NCI-H2171 treated with DMSO at 0.1 percent for 48 hours (cell line): ENCODE data around the gene MTTP.
A peak's percentile ranks its signal among the peaks of the same experiment; 100 is the strongest.

Experiments used
- DNase-seq: peaks from one replicate; lab custom pipeline; 2025; lab: John Stamatoyannopoulos, UW

The MTTP gene

DNA sequence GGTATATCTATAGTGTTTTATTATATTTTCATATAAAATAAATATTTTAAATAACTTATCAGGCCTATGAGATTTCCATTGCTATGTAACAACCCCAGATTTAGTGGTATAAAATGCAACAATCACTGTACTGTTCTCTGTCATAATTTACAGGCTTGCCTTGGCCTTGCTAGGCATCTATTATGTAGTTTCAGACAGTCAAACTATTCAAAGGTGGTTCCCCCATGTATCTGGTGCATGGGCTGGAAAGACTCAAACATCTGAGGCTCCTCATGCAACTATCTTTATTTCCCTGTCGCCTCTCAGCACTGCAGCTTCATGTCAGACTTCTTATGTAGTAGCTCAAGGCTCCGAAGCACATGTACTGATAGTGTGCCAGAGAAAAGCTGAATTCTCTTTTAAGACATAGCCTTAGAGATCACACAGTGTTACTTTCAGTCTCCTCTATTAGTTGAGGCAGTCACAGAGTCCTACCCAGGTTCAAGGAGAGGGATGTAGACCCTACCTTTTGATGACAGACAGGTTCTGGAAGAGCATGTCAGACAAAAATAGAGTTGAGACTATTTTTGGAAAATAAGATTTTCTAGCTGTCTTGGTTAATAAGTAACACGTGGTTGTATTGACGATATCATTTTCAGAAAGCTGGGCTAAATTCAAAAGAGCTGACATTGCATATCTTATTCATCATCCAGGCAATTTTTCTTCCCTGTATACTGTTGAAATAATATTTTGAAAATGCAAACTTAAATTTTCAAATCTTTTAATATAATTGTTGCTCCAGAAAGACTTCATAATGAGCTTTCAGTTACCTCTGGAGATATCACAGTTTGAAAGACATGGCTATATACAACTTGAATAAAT, 19.4 kb downstream of the MTTP start:
- DNase-seq, result no peak

DNA sequence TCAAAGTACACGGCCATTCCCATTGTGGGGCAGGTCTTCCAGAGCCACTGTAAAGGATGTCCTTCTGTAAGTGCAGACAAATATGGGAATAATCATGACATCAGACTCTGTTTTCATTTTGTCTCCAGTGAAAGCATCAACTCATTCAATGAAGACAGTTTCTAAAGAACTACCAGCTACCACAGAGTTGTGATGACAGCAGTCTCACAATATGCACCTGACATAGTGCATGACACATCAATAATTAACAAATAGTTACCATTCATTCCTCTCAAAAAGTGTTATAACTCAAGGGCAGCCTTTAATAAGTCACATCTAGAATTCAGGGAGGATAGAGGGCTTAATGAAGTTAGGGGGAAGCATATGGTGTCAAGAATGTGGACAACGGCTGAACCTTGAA, 20.2 kb downstream of the MTTP start:
- no peak for DNase-seq

- no peak for DNase-seq
These were observed 32.1 kb downstream of the MTTP start for GRCh38 chr4:99606716-99607115.

- DNase-seq, result no peak
These were observed 33.8 kb downstream of the MTTP start for GRCh38 chr4:99608417-99608816.

GRCh38 chr4:99610605-99611175, 36.1 kb downstream of the MTTP start:
- no peak for DNase-seq

- no peak for DNase-seq
These were observed 37.7 kb downstream of the MTTP start for GRCh38 chr4:99612281-99612680.

- DNase-seq, result no peak
These were observed 38.1 kb downstream of the MTTP start for GRCh38 chr4:99612704-99613103.

GRCh38 chr4:99614491-99614890, 39.9 kb downstream of the MTTP start:
- no peak for DNase-seq

DNA sequence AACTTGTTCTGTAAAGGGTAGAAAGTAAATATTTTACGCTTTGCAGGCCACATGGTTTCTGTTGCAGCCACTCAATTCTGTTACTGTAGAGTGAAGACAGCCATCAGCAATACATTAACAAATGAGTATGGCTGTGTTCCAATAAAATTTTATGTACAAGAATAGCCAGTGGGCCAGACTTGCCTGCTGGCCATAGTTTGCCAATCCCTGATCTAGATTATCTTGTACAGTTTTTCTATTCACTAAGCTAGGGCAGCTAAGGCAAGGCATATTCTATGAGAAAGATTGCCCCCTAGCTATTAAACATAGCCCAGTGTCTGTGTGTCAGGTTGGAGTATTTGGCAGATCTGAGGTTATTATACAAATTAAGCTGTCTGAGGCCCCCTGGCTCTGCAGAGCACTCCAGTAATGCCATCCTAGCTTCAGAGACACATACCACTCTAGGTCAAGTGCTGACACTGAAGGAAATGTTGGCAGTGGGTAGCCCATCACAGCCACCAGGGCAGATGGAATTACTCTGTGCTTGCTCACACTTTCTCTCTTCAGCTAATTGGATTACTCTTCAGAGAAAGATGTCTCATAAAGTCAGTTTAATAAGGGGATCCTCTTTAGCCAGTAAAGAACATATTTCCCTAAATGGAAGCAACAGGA, 40.7 kb downstream of the MTTP start:
- DNase-seq, result no peak

DNA sequence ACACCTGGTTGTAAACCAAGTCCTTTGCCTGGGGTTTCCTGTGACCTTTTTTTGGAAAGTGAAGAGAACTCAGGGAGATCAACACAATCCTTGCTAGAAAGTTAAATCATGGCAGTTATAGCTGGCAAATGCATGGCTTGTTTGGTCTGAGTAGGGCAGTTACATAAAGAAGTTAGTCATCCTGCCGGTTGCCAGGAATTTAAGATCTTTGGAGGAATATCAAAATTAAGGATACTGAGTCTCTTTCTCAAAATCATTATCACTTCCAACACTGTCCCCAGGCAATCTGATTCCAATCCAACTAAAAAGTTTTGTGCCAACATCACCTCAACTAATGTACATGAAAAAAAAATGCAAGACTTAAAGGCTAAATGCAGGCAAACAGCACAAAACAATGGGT, 42.8 kb downstream of the MTTP start:
- DNase-seq, result no peak

- no peak for DNase-seq
These were observed 47.7 kb downstream of the MTTP start for GRCh38 chr4:99622341-99622740.

- DNase-seq, result no peak
These were observed 49.6 kb downstream of the MTTP start for GRCh38 chr4:99624141-99624719.

- DNase-seq, result no peak
These were observed 50.7 kb downstream of the MTTP start for GRCh38 chr4:99625369-99625768.

GRCh38 chr4:99628040-99628439, 53.4 kb downstream of the MTTP start:
- DNase-seq, result no peak

- DNase-seq, result no peak
These were observed 55.4 kb downstream of the MTTP start for GRCh38 chr4:99629962-99630554.

DNA sequence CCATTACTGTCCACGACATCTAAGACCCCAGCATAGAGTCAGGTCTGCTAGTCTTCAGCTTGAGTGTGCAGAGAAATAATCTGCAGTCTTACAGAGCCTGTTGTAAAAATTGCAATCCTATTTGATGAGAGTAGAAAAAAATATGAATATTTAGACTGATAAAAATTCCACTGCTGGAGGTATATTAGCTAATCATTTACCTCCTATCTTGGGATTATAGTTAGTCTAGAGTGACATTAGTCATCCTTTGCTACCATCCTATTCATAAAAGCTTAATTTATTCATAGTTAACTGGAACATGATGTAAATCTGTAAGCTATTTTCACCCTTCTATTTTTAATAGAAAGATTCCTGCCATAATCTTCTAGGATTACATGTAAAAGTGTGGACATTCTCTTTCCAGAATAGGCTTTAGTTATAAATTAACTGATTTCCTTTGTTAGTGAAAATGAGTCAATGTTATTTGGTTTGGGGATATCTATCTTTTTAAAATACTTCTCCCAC, 56.3 kb downstream of the MTTP start:
- DNase-seq, result no peak

- DNase-seq, result peak; percentile 24
These were observed 59.1 kb downstream of the MTTP start for GRCh38 chr4:99633772-99634171.

DNA sequence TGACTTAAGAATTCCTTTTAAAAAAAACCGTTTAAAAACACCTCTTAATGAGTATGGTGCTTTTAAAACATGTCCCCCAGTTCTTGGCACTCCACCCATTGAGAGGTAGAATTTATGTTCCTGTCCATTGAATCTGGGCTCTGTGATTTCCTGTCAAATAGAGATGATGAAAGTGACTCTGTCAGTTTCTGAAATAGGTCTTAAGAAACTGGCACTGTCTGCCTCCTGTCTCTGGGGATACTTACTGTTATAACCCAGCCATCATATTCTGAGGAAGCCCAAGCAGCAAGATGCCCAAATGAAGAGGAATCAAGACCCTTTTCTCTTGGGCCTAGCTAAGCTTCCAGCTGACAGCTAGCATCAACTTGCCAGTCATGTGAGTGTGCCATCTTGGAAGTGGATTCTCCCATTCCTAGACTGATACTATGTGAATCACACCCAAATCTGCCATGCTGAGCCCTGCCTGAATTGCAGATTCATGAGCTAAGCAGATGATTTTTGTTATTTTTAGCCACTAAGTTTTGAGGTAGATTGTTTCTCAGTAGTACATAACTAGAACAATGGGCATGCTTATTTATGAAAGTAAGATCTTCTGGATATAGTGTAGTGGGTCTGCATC, 60.2 kb downstream of the MTTP start:
- DNase-seq, result no peak

- DNase-seq, result no peak
These were observed 61.0 kb downstream of the MTTP start for GRCh38 chr4:99635601-99636000.

GRCh38 chr4:99636422-99636821, 61.8 kb downstream of the MTTP start:
- DNase-seq, result no peak

DNA sequence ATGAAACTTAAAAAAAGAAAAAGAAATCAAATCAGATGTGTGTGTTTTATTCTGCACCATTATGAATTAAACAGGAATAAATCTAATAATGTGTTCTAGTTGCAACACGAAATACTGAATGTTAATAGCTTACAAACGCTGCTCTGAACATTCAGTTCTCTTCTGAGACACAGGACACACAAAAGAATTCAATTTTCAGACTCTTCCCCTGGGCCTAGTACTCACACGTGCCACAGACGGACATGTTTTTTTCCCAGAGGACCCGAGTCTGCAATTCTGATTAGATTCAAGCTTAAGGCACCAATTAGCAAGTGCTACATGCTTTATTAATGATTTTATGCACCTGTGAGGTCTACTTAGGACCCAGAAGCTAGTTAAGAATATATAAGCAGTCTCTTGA, 62.5 kb downstream of the MTTP start:
- DNase-seq, result no peak

GRCh38 chr4:99640676-99641075, 66.1 kb downstream of the MTTP start:
- DNase-seq, result no peak
